SU-DHL-6 (cell line): Measurements from ENCODE around the gene THAP6.
"Not testable (repeated sequence)": the region's sequence is repeated elsewhere in the genome, so short reads cannot be mapped to it uniquely, and the experiment has no call there.

Experiments used
- H2AFZ ChIP-seq: fragments of 200-600 bp; sonication (generic); 2 replicates; pipeline ENCODE4 v1.6.1; 2014; ENCODE audit warnings: low read depth, mild to moderate bottlenecking, moderate library complexity, mixed read lengths, antibody characterized with exemption, low read length; ENCODE audit not compliant: severe bottlenecking
- H3F3A ChIP-seq: fragments of 200-600 bp; shearing (Covaris generic); 2 replicates; pipeline ENCODE4 v1.6.0; 2016; ENCODE audit warnings: antibody characterized with exemption, mild to moderate bottlenecking; ENCODE audit not compliant: insufficient read depth
- H3K27ac ChIP-seq: fragments of 200-600 bp; sonication (generic); 2 replicates; pipeline ENCODE4 v1.5.1; 2016; ENCODE audit warnings: low read depth, mild to moderate bottlenecking, low read length, moderate library complexity, mixed read lengths
- H3K27me3 ChIP-seq: fragments of 200-600 bp; sonication (generic), shearing (Covaris generic); 2 replicates; pipeline ENCODE4 v1.6.0; 2014; ENCODE audit warnings: mild to moderate bottlenecking, low read length
- H3K36me3 ChIP-seq: fragments of 200-600 bp; sonication (generic); 2 replicates; pipeline ENCODE4 v1.6.1; 2014; ENCODE audit warnings: mild to moderate bottlenecking, low read length, mixed read lengths
- H3K4me2 ChIP-seq: fragments of 300-600, 200-600 bp; shearing (Covaris generic), sonication (generic); 2 replicates; pipeline ENCODE4 v1.6.0; 2014; ENCODE audit warnings: low read length, low read depth, mild to moderate bottlenecking; ENCODE audit not compliant: poor library complexity, severe bottlenecking
- H3K4me3 ChIP-seq: fragments of 200-600 bp; sonication (generic); 2 replicates; pipeline ENCODE4 v1.5.1; 2014; ENCODE audit warnings: antibody characterized with exemption, low read length, mild to moderate bottlenecking, mixed read lengths; ENCODE audit not compliant: insufficient read depth, poor library complexity, severe bottlenecking
- H3K79me2 ChIP-seq: fragments of 200-600 bp; sonication (generic); 2 replicates; pipeline ENCODE4 v1.6.1; 2014; ENCODE audit warnings: mild to moderate bottlenecking, low read length, moderate library complexity; ENCODE audit not compliant: insufficient read depth
- H3K9ac ChIP-seq: fragments of 200-600 bp; sonication (generic); 2 replicates; pipeline ENCODE4 v1.7.0; 2014; ENCODE audit warnings: mild to moderate bottlenecking, low read length
- H3K9me2 ChIP-seq: fragments of 200-600 bp; sonication (generic); replicated peaks from 2 replicates; pipeline ENCODE4 v1.6.1; 2014; ENCODE audit warnings: low read length; ENCODE audit not compliant: insufficient read depth
- H3K9me3 ChIP-seq: fragments of 200-600 bp; sonication (generic); 2 replicates; pipeline ENCODE4 v1.6.1; 2014; ENCODE audit warnings: low read length, mixed read lengths; ENCODE audit not compliant: insufficient read depth
- H4K20me1 ChIP-seq: fragments of 200-600 bp; sonication (generic); 2 replicates; pipeline ENCODE4 v1.6.1; 2014; ENCODE audit warnings: low read depth, mild to moderate bottlenecking, antibody characterized with exemption, low read length, moderate library complexity, mixed read lengths
- CTCF ChIP-seq: fragments of 200-600 bp; sonication (generic); IDR thresholded peaks from one replicate; pipeline ENCODE4 v1.5.1; 2017; ENCODE audit warnings: antibody characterized with exemption, mild to moderate bottlenecking, low read length, moderate library complexity; ENCODE audit not compliant: insufficient read depth, poor library complexity, severe bottlenecking
- EZH2phosphoT487 ChIP-seq: fragments of 200-600 bp; sonication (generic), shearing (Covaris generic); conservative IDR thresholded peaks from 2 replicates; pipeline ENCODE4 v1.6.1; 2018; ENCODE audit warnings: mild to moderate bottlenecking, antibody characterized with exemption, low read length, moderate library complexity, mixed read lengths

THAP6 gene

GRCh38 chr4:75498041-75498440, 16.2 kb upstream of the THAP6 start:
- Histone ChIP-seq H3K9me3 (no peaks in the 10 kb centered on the region), H3K9me2 (no peaks in the 10 kb centered on the region), H4K20me1 (no peaks in the 10 kb centered on the region), H3K4me2 (no peak overlapping the region), H3K4me3 (no peak overlapping the region), H3K27me3 (no peaks in the 10 kb centered on the region), H2AFZ (no peak overlapping the region), H3F3A (no peaks in the 10 kb centered on the region), H3K79me2 (peaks cover 4% of the 10 kb centered on the region; the same call in 1 of the 2 replicates), H3K27ac (no peak overlapping the region), H3K36me3 (no peaks in the 10 kb centered on the region), H3K9ac (no peak overlapping the region)
- TF ChIP-seq CTCF, result no peak
- TF ChIP-seq EZH2phosphoT487, result no peak

- Histone ChIP-seq H3K4me2 (no peak overlapping the region), H3K9me3 (no peaks in the 10 kb centered on the region), H3K9me2 (no peaks in the 10 kb centered on the region), H4K20me1 (no peaks in the 10 kb centered on the region), H3K27ac (no peak overlapping the region), H3K9ac (no peak overlapping the region), H3F3A (no peaks in the 10 kb centered on the region), H3K4me3 (no peak overlapping the region), H3K79me2 (peaks cover 4% of the 10 kb centered on the region; the same call in 1 of the 2 replicates), H3K27me3 (no peaks in the 10 kb centered on the region), H3K36me3 (no peaks in the 10 kb centered on the region), H2AFZ (no peak overlapping the region)
- TF ChIP-seq EZH2phosphoT487, result no peak
- TF ChIP-seq CTCF, result no peak
These were observed 14.4 kb upstream of the THAP6 start for GRCh38 chr4:75499900-75500299.

- no peaks in the 10 kb centered on the region for H3K9me2 ChIP-seq
- no peaks in the 10 kb centered on the region for H3F3A ChIP-seq
- H3K27me3 ChIP-seq, result no peaks in the 10 kb centered on the region
- TF ChIP-seq EZH2phosphoT487 (no peak), CTCF (no peak)
- no peak overlapping the region for H3K4me3 ChIP-seq
- H2AFZ ChIP-seq, result no peak overlapping the region
- H3K9ac ChIP-seq, result no peak overlapping the region
- no peaks in the 10 kb centered on the region for H3K36me3 ChIP-seq
- H4K20me1 ChIP-seq, result no peaks in the 10 kb centered on the region
- H3K79me2 ChIP-seq, result peaks cover 6% of the 10 kb centered on the region
- no peaks in the 10 kb centered on the region for H3K9me3 ChIP-seq
- H3K27ac ChIP-seq, result no peak overlapping the region
- H3K4me2 ChIP-seq, result no peak overlapping the region
These were observed 11.6 kb upstream of the THAP6 start for GRCh38 chr4:75502671-75503070.

DNA sequence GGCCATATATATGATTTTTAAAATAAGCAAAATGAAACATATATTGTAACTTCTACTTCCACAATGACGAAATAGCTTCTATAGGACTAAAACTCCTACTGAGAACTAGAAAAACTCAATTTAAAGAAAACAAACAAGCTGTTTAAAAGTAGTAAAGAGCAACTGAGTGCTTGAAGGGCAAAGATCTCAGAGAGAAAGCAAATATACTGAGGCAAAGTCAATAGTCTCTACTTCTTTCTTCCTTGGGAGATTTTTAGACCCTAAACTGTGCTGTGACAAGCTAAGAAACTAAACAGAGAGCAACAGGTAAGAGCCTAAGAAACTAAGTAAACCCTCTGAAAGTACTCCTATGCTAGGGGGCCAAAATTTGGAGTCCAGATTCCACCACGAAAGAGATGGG, 8.6 kb upstream of the THAP6 start:
- Histone ChIP-seq H3F3A (no peaks in the 10 kb centered on the region), H3K27ac (no peak overlapping the region), H3K4me3 (no peak overlapping the region), H4K20me1 (no peaks in the 10 kb centered on the region), H3K36me3 (no peaks in the 10 kb centered on the region; the same call in 1 of the 2 replicates), H3K27me3 (no peaks in the 10 kb centered on the region), H3K79me2 (peaks cover 18% of the 10 kb centered on the region), H3K9me2 (no peaks in the 10 kb centered on the region), H3K9me3 (no peaks in the 10 kb centered on the region), H3K9ac (no peak overlapping the region), H2AFZ (no peak overlapping the region), H3K4me2 (no peak overlapping the region)
- TF ChIP-seq EZH2phosphoT487 (no peak), CTCF (no peak)

- H2AFZ ChIP-seq, result not testable (repeated sequence)
- H3K79me2 ChIP-seq, result peaks cover 52% of the 10 kb centered on the region
These were observed 4.7 kb upstream of the THAP6 start for GRCh38 chr4:75509592-75509991.

More at GRCh38 chr4:75509592-75509991, 4.7 kb upstream of the THAP6 start:
- not testable (repeated sequence) for H3K27ac ChIP-seq, H3K4me3 ChIP-seq, H3F3A ChIP-seq, H4K20me1 ChIP-seq, H3K36me3 ChIP-seq, H3K9me2 ChIP-seq, H3K27me3 ChIP-seq, H3K4me2 ChIP-seq, H3K9me3 ChIP-seq, H3K9ac ChIP-seq
